PFSK-1 (cell line): Measurements from ENCODE around the gene KBTBD8.

Experiments used
- FOXP2 ChIP-seq: optimal IDR thresholded peaks from 2 replicates; pipeline ENCODE3; 2011; ENCODE audit warnings: borderline replicate concordance, control low read depth, inconsistent platforms; ENCODE audit not compliant: insufficient read depth; ENCODE audit errors: extremely low read length, extremely low read depth
- POLR2AphosphoS5 ChIP-seq: IDR thresholded peaks from 2 replicates; pipeline ENCODE4 v1.6.1; 2012; ENCODE audit warnings: low read depth, mild to moderate bottlenecking, control low read depth, low read length, moderate library complexity
- SIN3A ChIP-seq: IDR thresholded peaks from 2 replicates; pipeline ENCODE4 v1.6.1; 2012; ENCODE audit warnings: mild to moderate bottlenecking, low read length, moderate library complexity, borderline replicate concordance; ENCODE audit not compliant: insufficient read depth
- TAF1 ChIP-seq: IDR thresholded peaks from 2 replicates; pipeline ENCODE4 v1.6.1; 2012; ENCODE audit warnings: low read length, control low read depth, borderline replicate concordance; ENCODE audit not compliant: insufficient read depth
- TF ChIP-seq, protein P1 (sequence below), 2 experiments: IDR thresholded peaks; 2 replicates each; pipeline versions ENCODE4 v1.6.1 to v1.8.0; 2011 to 2012; ENCODE audit warnings: low read depth in 2 of 2, low read length in 2 of 2, control low read depth in 1 of 2, inconsistent platforms in 1 of 2, mild to moderate bottlenecking in 1 of 2, moderate library complexity in 1 of 2; ENCODE audit not compliant: insufficient read depth in 1 of 2

DNA sequence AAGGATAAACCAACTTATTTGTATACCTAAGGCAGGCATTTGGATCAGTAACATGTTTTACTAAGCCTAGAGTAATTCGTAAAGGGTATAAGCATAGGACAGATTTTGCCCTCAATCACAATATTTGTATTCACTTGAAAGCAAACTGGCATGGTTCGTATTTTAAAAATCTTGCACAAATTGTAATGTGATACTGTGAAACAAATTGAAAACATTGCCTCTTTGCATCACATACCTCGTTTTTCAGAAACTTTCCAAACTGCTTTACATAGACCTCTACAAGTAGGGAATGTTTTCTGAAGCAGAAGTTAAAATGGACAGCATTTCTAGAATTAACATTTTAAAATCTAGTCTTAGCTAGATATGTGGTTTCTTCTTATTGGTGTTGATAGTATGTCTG is 11.6 kb downstream of the KBTBD8 start:
- TF ChIP-seq POLR2AphosphoS5 (no peak), TAF1 (no peak), SIN3A (no peak), FOXP2 (no peak)
- TF ChIP-seq, protein P1, sequence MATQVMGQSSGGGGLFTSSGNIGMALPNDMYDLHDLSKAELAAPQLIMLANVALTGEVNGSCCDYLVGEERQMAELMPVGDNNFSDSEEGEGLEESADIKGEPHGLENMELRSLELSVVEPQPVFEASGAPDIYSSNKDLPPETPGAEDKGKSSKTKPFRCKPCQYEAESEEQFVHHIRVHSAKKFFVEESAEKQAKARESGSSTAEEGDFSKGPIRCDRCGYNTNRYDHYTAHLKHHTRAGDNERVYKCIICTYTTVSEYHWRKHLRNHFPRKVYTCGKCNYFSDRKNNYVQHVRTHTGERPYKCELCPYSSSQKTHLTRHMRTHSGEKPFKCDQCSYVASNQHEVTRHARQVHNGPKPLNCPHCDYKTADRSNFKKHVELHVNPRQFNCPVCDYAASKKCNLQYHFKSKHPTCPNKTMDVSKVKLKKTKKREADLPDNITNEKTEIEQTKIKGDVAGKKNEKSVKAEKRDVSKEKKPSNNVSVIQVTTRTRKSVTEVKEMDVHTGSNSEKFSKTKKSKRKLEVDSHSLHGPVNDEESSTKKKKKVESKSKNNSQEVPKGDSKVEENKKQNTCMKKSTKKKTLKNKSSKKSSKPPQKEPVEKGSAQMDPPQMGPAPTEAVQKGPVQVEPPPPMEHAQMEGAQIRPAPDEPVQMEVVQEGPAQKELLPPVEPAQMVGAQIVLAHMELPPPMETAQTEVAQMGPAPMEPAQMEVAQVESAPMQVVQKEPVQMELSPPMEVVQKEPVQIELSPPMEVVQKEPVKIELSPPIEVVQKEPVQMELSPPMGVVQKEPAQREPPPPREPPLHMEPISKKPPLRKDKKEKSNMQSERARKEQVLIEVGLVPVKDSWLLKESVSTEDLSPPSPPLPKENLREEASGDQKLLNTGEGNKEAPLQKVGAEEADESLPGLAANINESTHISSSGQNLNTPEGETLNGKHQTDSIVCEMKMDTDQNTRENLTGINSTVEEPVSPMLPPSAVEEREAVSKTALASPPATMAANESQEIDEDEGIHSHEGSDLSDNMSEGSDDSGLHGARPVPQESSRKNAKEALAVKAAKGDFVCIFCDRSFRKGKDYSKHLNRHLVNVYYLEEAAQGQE (IDR thresholded peaks at IDR 0.05; ENCODE audit: insufficient read depth in 1 of 2, low read depth in 2 of 2, low read length in 2 of 2) = no peak
